Superior temporal gyrus (tissue), 1 donor: ENCODE results near the gene PCDHB11.
"Not testable (repeated sequence)": the region's sequence is repeated elsewhere in the genome, so short reads cannot be mapped to it uniquely, and the experiment has no call there.

ENCODE experiments used
- DNase-seq: peaks from one replicate; pipeline ENCODE4 v3.0.0-alpha.2; 2016; ENCODE audit errors: extremely low spot score

PCDHB11 gene

GRCh38 chr5:141199359-141200235, at the start of gene PCDHB11:
TSS of gene PCDHB11 (plus strand) at chr5:141199627. CDS start at chr5:141199775, 148 bp downstream.
- no peak for DNase-seq

- peak; percentile 15 for DNase-seq
Measured at GRCh38 chr5:141149812-141150211, 49.6 kb upstream of the PCDHB11 start, which contains the start of gene PCDHB6. TSS of gene PCDHB6 (plus strand) at chr5:141150057. CDS start at chr5:141150258, 201 bp downstream.

- DNase-seq = no peak
Measured at GRCh38 chr5:141150224-141150992, 49.0 kb upstream of the PCDHB11 start.

DNA sequence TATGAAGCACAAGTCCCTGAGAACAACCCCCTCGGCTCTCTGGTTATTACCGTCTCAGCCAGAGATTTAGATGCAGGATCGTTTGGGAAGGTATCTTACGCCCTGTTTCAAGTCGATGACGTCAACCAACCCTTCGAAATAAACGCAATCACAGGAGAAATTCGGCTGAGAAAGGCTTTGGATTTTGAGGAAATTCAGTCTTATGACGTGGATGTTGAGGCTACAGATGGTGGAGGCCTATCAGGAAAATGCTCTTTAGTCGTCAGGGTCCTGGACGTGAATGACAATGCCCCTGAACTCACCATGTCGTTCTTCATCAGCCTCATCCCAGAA, 48.5 kb upstream of the PCDHB11 start:
- DNase-seq = no peak

DNA sequence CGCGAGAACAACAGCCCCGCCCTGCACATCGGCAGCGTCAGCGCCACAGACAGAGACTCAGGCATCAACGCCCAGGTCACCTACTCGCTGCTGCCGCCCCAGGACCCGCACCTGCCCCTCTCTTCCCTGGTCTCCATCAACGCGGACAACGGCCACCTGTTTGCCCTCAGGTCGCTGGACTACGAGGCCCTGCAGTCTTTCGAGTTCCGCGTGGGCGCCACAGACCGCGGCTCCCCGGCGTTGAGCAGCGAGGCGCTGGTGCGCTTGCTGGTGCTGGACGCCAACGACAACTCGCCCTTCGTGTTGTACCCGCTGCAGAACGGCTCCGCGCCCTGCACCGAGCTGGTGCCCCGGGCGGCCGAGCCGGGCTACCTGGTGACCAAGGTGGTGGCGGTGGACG, 47.8 kb upstream of the PCDHB11 start:
- not testable (repeated sequence) for DNase-seq

GRCh38 chr5:141152096-141152495, 47.3 kb upstream of the PCDHB11 start:
- not testable (repeated sequence) for DNase-seq

DNA sequence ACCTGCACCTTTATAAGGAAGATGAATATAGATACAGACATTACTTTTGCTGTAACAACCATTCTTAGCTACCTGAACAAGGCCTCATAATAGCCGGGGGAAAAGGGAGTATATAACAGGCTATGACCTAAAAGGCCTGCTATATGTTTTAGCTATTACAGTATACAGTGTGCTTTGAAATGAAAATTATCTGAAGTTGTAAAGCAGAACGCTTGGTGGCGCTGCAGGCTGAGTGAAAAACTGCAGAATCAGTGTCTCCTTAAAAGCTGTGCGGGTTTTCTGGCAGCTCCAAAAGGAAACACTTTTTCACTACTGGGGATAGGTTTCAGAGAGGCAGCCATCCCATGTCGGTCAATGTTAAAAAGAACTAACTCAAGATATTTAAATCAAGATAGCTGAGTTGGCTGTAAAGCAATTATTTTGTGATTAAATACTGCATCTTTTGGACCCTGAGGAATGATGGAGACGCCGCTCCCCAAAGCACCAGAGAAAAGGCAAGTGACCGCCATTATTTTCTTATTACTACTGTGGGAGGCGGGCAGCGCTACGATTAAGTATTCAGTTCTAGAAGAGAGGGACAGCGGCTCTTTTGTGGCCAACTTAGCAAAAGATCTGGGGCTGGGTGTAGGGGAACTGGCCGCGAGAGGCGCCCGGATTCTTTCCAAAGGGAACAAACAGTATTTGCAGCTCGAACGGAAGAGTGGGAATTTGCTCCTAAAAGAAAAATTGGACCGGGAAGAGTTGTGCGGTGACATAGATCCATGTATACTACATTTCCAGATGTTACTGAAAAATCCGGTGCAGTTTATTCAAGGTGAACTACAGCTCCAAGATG, 43.7 kb upstream of the PCDHB11 start:
- no peak for DNase-seq

GRCh38 chr5:141157356-141157755, 42.1 kb upstream of the PCDHB11 start:
- not testable (repeated sequence) for DNase-seq

GRCh38 chr5:141157901-141158300, 41.5 kb upstream of the PCDHB11 start:
- not testable (repeated sequence) for DNase-seq

GRCh38 chr5:141172381-141173204, 26.8 kb upstream of the PCDHB11 start, which contains the start of gene PCDHB7:
TSS of gene PCDHB7 (plus strand) at chr5:141172644. CDS start at chr5:141172836, 192 bp downstream.
- DNase-seq = peak; percentile 67

DNA sequence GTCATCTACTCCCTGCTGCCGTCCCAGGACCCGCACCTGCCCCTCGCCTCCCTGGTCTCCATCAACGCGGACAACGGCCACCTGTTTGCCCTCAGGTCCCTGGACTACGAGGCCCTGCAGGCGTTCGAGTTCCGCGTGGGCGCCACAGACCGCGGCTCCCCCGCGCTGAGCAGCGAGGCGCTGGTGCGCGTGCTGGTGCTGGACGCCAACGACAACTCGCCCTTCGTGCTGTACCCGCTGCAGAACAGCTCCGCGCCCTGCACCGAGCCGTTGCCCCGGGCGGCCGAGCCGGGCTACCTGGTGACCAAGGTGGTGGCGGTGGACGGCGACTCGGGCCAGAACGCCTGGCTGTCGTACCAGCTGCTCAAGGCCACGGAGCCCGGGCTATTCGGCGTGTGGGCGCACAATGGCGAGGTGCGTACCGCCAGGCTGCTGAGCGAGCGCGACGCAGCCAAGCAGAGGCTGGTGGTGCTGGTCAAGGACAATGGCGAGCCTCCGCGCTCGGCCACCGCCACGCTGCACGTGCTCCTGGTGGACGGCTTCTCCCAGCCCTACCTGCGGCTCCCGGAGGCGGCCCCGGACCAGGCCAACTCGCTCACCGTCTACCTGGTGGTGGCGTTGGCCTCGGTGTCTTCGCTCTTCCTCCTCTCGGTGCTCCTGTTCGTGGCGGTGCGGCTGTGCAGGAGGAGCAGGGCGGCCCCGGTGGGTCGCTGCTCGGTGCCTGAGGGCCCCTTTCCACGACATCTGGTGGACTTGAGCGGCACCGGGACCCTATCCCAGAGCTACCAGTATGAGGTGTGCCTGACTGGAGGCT, 24.9 kb upstream of the PCDHB11 start:
- not testable (repeated sequence) for DNase-seq

DNA sequence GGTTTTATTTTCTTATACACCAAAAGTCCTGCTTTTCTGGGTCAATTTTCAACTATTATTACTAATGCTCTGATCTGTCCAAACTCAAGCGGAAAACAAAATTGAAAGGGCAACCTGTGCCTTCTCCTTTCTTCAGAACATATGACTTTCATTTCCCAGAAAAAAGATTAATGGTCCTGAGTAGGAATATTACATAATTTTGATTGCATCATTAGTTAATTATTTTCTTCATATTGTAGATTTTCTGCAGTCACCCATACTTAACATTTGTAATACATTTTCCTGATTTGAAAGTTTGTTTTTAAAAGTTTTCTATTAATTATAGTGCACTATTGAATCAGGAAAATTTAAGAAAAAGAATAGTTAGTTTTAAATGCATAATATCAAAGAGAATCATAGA, 23.5 kb upstream of the PCDHB11 start:
- no peak for DNase-seq

DNA sequence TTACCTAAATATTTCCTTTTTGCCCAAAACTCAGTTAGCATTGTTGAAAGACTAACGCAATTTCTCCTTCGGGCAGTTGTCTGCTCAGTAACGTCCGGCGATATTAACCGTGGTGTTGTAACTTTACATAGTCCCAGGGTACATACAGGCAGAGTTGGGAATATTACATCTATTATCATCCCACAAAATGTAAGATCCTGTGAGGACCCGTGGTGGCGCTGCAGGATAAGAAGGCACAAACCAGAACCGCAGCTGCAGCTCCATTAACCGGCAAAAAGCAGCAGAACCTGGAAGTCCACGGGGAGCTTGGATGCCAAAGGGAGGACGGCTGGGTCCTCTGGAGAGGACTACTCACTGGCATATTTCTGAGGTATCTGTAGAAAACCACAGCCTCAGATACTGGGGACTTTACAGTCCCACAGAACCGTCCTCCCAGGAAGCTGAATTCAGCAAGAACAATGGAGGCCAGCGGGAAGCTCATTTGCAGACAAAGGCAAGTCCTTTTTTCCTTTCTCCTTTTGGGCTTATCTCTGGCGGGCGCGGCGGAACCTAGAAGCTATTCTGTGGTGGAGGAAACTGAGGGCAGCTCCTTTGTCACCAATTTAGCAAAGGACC, 21.7 kb upstream of the PCDHB11 start, which contains the start of gene PCDHB8:
TSS of gene PCDHB8 (plus strand) at position 214 of the 615 bp plus-strand sequence. CDS start at position 459, 245 bp downstream.
- DNase-seq = not testable (repeated sequence)

GRCh38 chr5:141179371-141179770, 20.1 kb upstream of the PCDHB11 start:
- DNase-seq = not testable (repeated sequence)

- not testable (repeated sequence) for DNase-seq
Measured at GRCh38 chr5:141179876-141180275, 19.6 kb upstream of the PCDHB11 start.

- DNase-seq = no peak
Measured at GRCh38 chr5:141180313-141180712, 19.1 kb upstream of the PCDHB11 start.

DNA sequence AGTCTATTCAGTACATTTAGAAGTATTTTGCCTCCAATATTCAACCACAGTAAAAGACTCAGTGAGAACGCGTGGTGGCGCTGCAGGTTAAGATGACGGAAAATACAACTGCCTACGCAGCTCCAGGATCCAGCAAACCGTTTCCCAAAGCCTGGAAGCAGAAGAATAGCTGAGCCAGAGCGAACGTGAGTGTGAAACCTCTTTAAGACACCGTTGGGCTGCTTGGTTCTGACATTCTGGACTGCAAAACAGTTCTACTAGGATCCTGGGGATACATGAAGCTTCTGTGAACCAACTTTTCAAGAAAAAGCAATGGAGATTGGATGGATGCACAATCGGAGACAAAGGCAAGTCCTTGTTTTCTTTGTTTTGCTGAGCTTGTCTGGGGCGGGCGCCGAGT, 17.2 kb upstream of the PCDHB11 start, which contains the start of gene PCDHB16:
TSS of gene PCDHB16 (plus strand) at position 140 of the 400 bp plus-strand sequence. CDS start at position 313, 173 bp downstream.
- peak; percentile 64 for DNase-seq

DNA sequence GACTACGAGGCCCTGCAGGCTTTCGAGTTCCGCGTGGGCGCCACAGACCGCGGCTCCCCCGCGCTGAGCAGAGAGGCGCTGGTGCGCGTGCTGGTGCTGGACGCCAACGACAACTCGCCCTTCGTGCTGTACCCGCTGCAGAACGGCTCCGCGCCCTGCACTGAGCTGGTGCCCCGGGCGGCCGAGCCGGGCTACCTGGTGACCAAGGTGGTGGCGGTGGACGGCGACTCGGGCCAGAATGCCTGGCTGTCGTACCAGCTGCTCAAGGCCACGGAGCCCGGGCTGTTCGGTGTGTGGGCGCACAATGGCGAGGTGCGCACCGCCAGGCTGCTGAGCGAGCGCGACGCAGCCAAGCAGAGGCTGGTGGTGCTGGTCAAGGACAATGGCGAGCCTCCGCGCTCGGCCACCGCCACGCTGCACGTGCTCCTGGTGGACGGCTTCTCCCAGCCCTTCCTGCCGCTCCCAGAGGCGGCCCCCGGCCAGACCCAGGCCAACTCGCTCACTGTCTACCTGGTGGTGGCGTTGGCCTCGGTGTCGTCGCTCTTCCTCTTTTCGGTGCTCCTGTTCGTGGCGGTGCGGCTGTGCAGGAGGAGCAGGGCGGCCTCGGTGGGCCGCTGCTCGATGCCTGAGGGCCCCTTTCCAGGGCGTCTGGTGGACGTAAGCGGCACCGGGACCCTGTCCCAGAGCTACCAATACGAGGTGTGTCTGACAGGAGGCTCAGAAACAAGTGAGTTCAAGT, 15.1 kb upstream of the PCDHB11 start:
- not testable (repeated sequence) for DNase-seq
